Small intestine (tissue), 7 donors: ENCODE results near the gene TRIM4. TPM values are rescaled to one million over a fixed set of nuclear protein-coding genes. Genes with fewer than 3 reads are reported as not detected.
"Not testable (repeated sequence)": the region's sequence is repeated elsewhere in the genome, so short reads cannot be mapped to it uniquely, and the experiment has no call there.

ENCODE experiments used
- DNase-seq, 2 donors: peaks; one replicate each; pipeline versions ENCODE4 v3.0.0 to v3.0.0-alpha.2; 2013
- FAIRE-seq: peaks from 2 replicates; lab custom pipeline; 2012; peaks lifted over from hg19 to GRCh38; lab: Jason Lieb, UNC
- H3K27ac ChIP-seq, 3 donors: one replicate each; pipeline ENCODE4 v1.5.1; 2013; ENCODE audit warnings: low read length in 2 of 3, mild to moderate bottlenecking in 2 of 3, control low read depth in 1 of 3, inconsistent platforms in 1 of 3, low read depth in 1 of 3, moderate library complexity in 1 of 3
- H3K27me3 ChIP-seq, 3 donors: one replicate each; pipeline ENCODE4 v1.6.1; 2013; ENCODE audit warnings: low read length in 3 of 3, inconsistent platforms in 1 of 3; ENCODE audit not compliant: control insufficient read depth in 3 of 3, insufficient read depth in 3 of 3
- H3K36me3 ChIP-seq, 3 donors: one replicate each; pipeline ENCODE4 v1.6.1; 2013; ENCODE audit warnings: low read length in 3 of 3, inconsistent platforms in 1 of 3, low read depth in 1 of 3, mild to moderate bottlenecking in 1 of 3, moderate library complexity in 1 of 3; ENCODE audit not compliant: control insufficient read depth in 3 of 3, insufficient read depth in 2 of 3
- H3K4me1 ChIP-seq, 3 donors: one replicate each; pipeline ENCODE4 v1.6.1; 2013; ENCODE audit warnings: low read length in 2 of 3, inconsistent platforms in 1 of 3, low read depth in 1 of 3, mild to moderate bottlenecking in 1 of 3, moderate library complexity in 1 of 3; ENCODE audit not compliant: control insufficient read depth in 3 of 3, insufficient read depth in 2 of 3
- H3K4me3 ChIP-seq, 3 donors: one replicate each; pipeline ENCODE4 v1.5.1; 2013; ENCODE audit warnings: low read length in 3 of 3, control low read depth in 1 of 3, inconsistent platforms in 1 of 3, low read depth in 1 of 3, mild to moderate bottlenecking in 1 of 3, moderate library complexity in 1 of 3
- H3K9me3 ChIP-seq, 2 donors: one replicate each; pipeline ENCODE4 v1.6.1; 2013; ENCODE audit warnings: low read depth in 1 of 2, low read length in 1 of 2; ENCODE audit not compliant: control insufficient read depth in 2 of 2, insufficient read depth in 1 of 2
- WGBS, 3 donors: extraction: QIAGEN DNeasy Blood & Tissue Kit; methylation state at CpG; one replicate each; pipeline ENCODE4 v1.1.7; 2013; 5-methylcytosine and 5-hydroxymethylcytosine counted together
- polyA plus RNA-seq, 4 donors: library from polyadenylated mRNA; stranded (reverse) in 3 of 4; unstranded in 1 of 4; fragments of 200-250 nt in 3 of 4; fragments of 120-200 nt in 1 of 4; gene quantifications; one replicate each; pipeline versions ENCODE4 v1.2.1 to v1.2.3, GENCODE V29; 2013
- donor health status: healthy with polysubstance abuse.
- donor health status: control.
- donor health status: control.
- donor health status: Bipolar disorder and iron deficiency.
- donor health status: healthy.

The TRIM4 gene
- polyA plus RNA-seq, 4 donors = 18.8 to 36.3 (median 20.0) TPM

GRCh38 chr7:99949645-99950228 lies 30.4 kb upstream of the TRIM4 start:
- DNase-seq (no peak), FAIRE-seq (no peak)
- peaks cover 0 to 10% of the 10 kb centered on the region in 2 donors for H3K9me3 ChIP-seq
- no peaks in the 10 kb centered on the region for H3K27me3 ChIP-seq
- no peak overlapping the region for H3K4me3 ChIP-seq
- H3K36me3 ChIP-seq = no peaks in the 10 kb centered on the region
- H3K27ac ChIP-seq = no peak overlapping the region
- WGBS, 3 donors = 56 to 68% (median 67%) methylated on average over 3 of the region's 3 CpGs
- peaks cover 0 to 2% (median 0%) of the 10 kb centered on the region in 3 donors for H3K4me1 ChIP-seq

GRCh38 chr7:99947608-99948007 lies 28.3 kb upstream of the TRIM4 start:
- peaks cover 0 to 10% of the 10 kb centered on the region in 2 donors for H3K9me3 ChIP-seq
- H3K36me3 ChIP-seq = no peaks in the 10 kb centered on the region
- no peak overlapping the region for H3K4me3 ChIP-seq
- WGBS, 3 donors = 73 to 92% (median 87%) methylated on average over 1 of the region's 1 CpG
- FAIRE-seq (no peak), DNase-seq (no peak)
- H3K27me3 ChIP-seq = no peaks in the 10 kb centered on the region
- no peaks in the 10 kb centered on the region for H3K4me1 ChIP-seq
- no peak overlapping the region for H3K27ac ChIP-seq

DNA sequence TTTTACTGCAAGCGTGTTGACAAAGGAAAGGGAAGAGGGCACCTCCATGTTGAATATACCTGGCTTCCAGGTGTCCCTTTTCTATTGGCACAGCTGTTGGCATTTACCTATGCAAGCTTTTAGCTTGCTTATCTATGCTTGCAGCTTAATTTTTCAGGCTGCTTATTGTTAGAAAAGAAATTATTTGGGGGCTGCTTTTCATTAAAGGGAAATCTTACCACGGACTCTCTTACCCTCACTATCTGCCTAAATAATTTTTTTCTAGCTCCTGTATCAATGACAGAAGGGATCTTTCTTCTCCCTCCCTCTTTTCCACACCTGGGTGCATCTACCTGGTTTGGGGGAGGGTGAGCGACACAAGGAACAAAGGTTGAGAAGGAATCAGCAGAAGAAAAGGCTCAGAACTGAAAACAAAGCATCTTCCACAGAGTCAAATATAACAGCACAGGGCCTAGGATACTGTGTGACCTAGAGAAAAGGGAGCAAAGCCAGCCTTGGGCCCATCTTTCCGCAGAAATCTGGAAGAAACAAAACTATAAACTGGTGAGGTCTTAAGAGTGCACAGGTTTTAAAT lies 25.3 kb upstream of the TRIM4 start:
- Histone ChIP-seq H3K36me3 (no peaks in the 10 kb centered on the region), H3K27ac (no peak overlapping the region), H3K9me3 (no peaks in the 10 kb centered on the region), H3K4me3 (no peak overlapping the region), H3K4me1 (no peaks in the 10 kb centered on the region), H3K27me3 (peaks cover 0 to 2% (median 0%) of the 10 kb centered on the region in 3 donors)
- FAIRE-seq = no peak
- 45 to 63% (median 57%) methylated on average over 4 of the region's 4 CpGs for WGBS, 3 donors
- DNase-seq = no peak

DNA sequence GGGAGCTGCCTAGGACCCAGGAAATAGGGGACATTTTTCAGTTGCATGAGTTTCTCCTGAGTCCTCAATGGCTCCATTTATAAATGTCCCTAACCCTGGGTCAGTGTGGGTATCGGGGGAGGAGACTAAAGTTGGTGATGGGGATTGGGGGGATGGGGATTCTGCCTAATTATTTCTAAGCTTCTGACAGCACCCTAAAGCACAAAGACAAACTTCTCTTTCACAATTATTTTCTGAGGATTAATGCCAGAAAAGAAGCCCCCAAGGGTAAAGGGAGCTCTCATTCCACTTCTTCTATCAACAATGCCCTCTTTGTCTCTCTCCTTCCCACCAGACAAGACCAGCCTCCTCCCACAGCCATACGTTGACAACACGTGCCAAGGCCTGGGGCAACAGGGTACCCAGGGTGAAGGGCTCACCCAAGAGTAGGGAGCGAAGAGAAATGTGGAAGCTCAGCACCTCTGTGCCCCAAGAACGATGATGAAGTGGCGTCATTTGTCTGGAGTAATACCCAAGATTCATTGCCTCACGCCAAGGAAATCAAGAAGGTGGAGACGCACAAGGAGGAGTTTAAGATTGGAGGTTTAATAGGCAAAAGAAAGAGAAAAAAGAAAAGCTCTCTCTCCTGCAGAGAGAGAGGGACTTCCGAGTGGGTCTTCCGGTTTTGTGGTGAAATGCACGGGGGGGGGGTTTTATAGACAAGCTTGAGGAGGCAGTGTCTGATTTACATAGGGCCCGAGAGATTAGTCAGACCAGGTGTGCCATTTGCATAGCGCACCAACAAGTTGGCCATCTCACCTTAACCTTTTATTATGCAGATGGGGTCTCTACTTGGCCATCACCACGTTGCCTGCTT lies 24.5 kb upstream of the TRIM4 start:
- FAIRE-seq = no peak

DNA sequence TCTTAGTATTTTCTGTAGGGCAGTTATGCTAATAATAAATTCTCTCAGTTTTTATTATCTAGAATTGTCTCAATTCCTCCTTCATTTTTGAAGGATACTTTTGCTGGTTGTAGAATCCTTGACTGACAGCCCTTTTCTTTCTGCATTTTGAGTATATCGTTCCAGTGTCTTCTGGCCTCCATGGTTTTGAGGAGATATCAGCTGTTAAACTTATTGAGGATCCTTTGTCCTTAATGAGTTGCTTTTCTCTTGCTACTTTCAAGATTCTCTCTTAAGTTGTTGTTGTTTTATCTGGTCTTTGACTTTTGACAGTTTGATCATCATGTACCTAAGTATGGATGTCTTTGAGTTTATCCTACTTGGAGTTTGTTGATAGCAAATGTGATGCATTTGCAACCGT lies 19.0 kb upstream of the TRIM4 start:
- H3K27me3 ChIP-seq = peaks cover 0 to 2% (median 2%) of the 10 kb centered on the region in 3 donors
- H3K36me3 ChIP-seq = no peaks in the 10 kb centered on the region
- no peak overlapping the region for H3K27ac ChIP-seq
- FAIRE-seq (no peak), DNase-seq (no peak)
- no peaks in the 10 kb centered on the region for H3K4me1 ChIP-seq
- WGBS, 3 donors = 70 to 94% (median 89%) methylated on average over 2 of the region's 2 CpGs
- peaks cover 0 to 6% of the 10 kb centered on the region in 2 donors for H3K9me3 ChIP-seq
- no peak overlapping the region for H3K4me3 ChIP-seq

More for the DNA sequence above, 24.5 kb upstream of the TRIM4 start:
- Histone ChIP-seq H3K27me3 (peaks cover 0 to 2% (median 0%) of the 10 kb centered on the region in 3 donors), H3K9me3 (peaks cover 0 to 3% of the 10 kb centered on the region in 2 donors), H3K36me3 (no peaks in the 10 kb centered on the region), H3K4me1 (no peaks in the 10 kb centered on the region), H3K27ac (no peak overlapping the region), H3K4me3 (no peak overlapping the region)
- DNase-seq = no peak
- WGBS, 3 donors = 55 to 73% (median 61%) methylated on average over 14 of the region's 14 CpGs

DNA sequence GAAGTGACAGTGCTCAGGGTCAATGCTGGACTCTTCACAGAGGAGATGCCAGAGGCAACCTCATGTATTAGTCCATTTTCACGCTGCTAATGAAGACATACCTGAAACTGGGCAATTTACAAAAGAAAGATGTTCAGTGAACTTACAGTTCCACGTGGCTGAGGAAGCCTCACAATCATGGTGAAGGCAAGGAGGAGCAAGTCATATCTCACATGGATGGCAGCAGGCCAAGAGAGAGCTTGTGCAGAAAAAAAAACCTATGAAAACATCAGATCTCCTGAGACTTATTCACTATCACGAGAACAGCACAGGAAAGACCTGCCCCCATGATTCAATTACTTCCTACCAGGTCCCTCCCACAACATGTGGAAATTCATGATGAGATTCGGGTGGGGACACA lies 15.7 kb upstream of the TRIM4 start:
- WGBS, 3 donors = 32 to 48% (median 37%) methylated on average over 4 of the region's 4 CpGs
- not testable (repeated sequence) for H3K9me3 ChIP-seq, FAIRE-seq, H3K36me3 ChIP-seq, H3K4me3 ChIP-seq, H3K27ac ChIP-seq, H3K4me1 ChIP-seq, DNase-seq, H3K27me3 ChIP-seq

- Histone ChIP-seq H3K4me3 (no peak overlapping the region), H3K36me3 (no peaks in the 10 kb centered on the region), H3K27ac (no peak overlapping the region), H3K27me3 (peaks cover 0 to 18% (median 8%) of the 10 kb centered on the region in 3 donors), H3K9me3 (no peaks in the 10 kb centered on the region), H3K4me1 (peaks cover 0 to 4% (median 4%) of the 10 kb centered on the region in 3 donors)
- FAIRE-seq (no peak), DNase-seq (no peak)
- WGBS, 3 donors = 76 to 89% (median 81%) methylated on average over 3 of the region's 3 CpGs
These were observed 11.0 kb upstream of the TRIM4 start for GRCh38 chr7:99930376-99930775.

DNA sequence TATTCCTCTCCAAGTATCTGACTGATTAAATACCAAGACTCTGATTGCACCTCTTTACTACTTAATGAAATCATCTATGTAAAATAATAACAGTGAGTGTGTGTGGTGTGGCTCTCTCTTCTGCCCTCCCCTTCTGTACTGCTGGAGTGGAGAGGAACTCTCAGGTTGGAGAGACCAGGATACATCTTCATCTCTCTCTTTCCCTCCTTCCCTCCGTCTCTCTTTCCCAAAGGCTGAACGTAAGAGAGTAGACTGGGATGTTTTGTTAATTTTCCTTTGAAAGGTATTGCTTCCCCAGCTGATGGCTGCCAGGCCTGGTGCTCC lies 10.4 kb upstream of the TRIM4 start:
- Histone ChIP-seq H3K4me1 (peaks cover 0 to 4% (median 4%) of the 10 kb centered on the region in 3 donors), H3K27ac (no peak overlapping the region), H3K36me3 (no peaks in the 10 kb centered on the region), H3K27me3 (peaks cover 0 to 18% (median 8%) of the 10 kb centered on the region in 3 donors), H3K9me3 (no peaks in the 10 kb centered on the region), H3K4me3 (peak overlapping the region in 1 of 3 donors; percentile 29)
- DNase-seq = no peak
- WGBS, 3 donors = 11 to 16% (median 14%) methylated on average over 2 of the region's 2 CpGs
- FAIRE-seq = no peak
